ENCODE measurements around the gene FNDC3B. TPM values are rescaled to one million over a fixed set of nuclear protein-coding genes. Genes with fewer than 3 reads are reported as not detected.

The FNDC3B gene
- total and polyA plus RNA-seq, 2 of the 8 experiments (the other 6 are each of a cell fraction or from before 2014, with no cell fraction given) = 14.1 to 44.4 TPM

- Histone ChIP-seq H2BK5ac (ENCODE audit: low read depth, low read length) (no peak overlapping the region), H3K27me3 (replicated peaks in 1 of 4; ENCODE audit: control insufficient read depth in 3 of 4, extremely low read depth in 1 of 4, insufficient read depth in 3 of 4, low read length in 3 of 4) (no peaks in the 10 kb centered on the region), H3K36me3 (ENCODE audit: control insufficient read depth in 2 of 4, insufficient read depth in 4 of 4, low read length in 3 of 4) (peaks cover 3 to 16% (median 9%) of the 10 kb centered on the region in 4 experiments; a peak in 6 of 8 replicates), H3K4ac (replicated peaks; ENCODE audit: insufficient read length, low read depth, low read length) (no peak overlapping the region), H3K4me1 (replicated peaks in 1 of 4; ENCODE audit: control insufficient read depth in 3 of 4, insufficient read depth in 4 of 4, low read length in 3 of 4) (no peaks in the 10 kb centered on the region), H4K91ac (replicated peaks; ENCODE audit: insufficient read length, low read length) (no peak overlapping the region), H3K4me3 (ENCODE audit: extremely low read depth in 1 of 4, insufficient read depth in 2 of 4, low read depth in 3 of 4, low read length in 4 of 4) (no peak overlapping the region), H3K23ac (ENCODE audit: insufficient read length) (no peak overlapping the region), H4K20me1 (replicated peaks in 1 of 2; ENCODE audit: control insufficient read depth in 1 of 2, insufficient read depth in 2 of 2, low read length in 2 of 2) (no peaks in the 10 kb centered on the region), H4K5ac (ENCODE audit: insufficient read length, low read depth, low read length) (no peak overlapping the region), H3K4me2 (ENCODE audit: insufficient read depth in 1 of 2, low read depth in 2 of 2, low read length in 2 of 2) (no peak overlapping the region), H3K18ac (ENCODE audit: extremely low read depth, low read length) (no peak overlapping the region), H2BK20ac (ENCODE audit: low read length) (no peak overlapping the region), H3K9me3 (ENCODE audit: insufficient read depth in 2 of 2, low read depth in 1 of 2, low read length in 1 of 2) (no peaks in the 10 kb centered on the region), H4K8ac (ENCODE audit: extremely low read depth, insufficient read depth, low read length) (no peak overlapping the region), H3K14ac (ENCODE audit: insufficient read length) (no peak overlapping the region), H3K27ac (ENCODE audit: low read depth, low read length) (no peak overlapping the region), H2AK5ac (ENCODE audit: low read depth, low read length) (no peak overlapping the region), H2BK15ac (ENCODE audit: low read length) (no peak overlapping the region), H2BK12ac (ENCODE audit: low read depth, low read length) (no peak overlapping the region), H3K56ac (replicated peaks; ENCODE audit: insufficient read length, low read depth, low read length) (no peak overlapping the region), H3K9ac (replicated peaks in 1 of 4; ENCODE audit: extremely low read depth in 1 of 4, low read depth in 3 of 4, low read length in 3 of 4) (no peak overlapping the region), H2AFZ (ENCODE audit: low read length) (no peak overlapping the region), H3K79me2 (ENCODE audit: control insufficient read depth in 1 of 2, insufficient read depth in 2 of 2, low read length in 2 of 2) (no peaks in the 10 kb centered on the region), H3K23me2 (ENCODE audit: low read depth, low read length) (no peaks in the 10 kb centered on the region), H3K79me1 (ENCODE audit: low read depth, low read length) (no peaks in the 10 kb centered on the region; the same call in 1 of the 2 replicates), H2BK120ac (replicated peaks; ENCODE audit: low read depth, low read length) (no peak overlapping the region)
- ChIA-PET POLR2A (ENCODE audit: partially characterized antibody) (no interaction called here), CTCF (ENCODE audit: partially characterized antibody) (interaction anchor here (0.6 to 1.5 kb wide), 5 partner anchors 10 to 418 kb away, joined by 3 to 5 read pairs (median 4); no protein-coding TSS in a partner anchor)
- WGBS, 2 experiments (ENCODE audit: extremely low coverage in 1 of 2, insufficient coverage in 1 of 2, insufficient read length in 1 of 2, insufficient replicate concordance in 2 of 2, low coverage in 1 of 2, low lambda C conversion rate in 2 of 2, missing lambda C conversion rate in 1 of 2) = 96% methylated on average over 7 of the region's 7 CpGs; no CpG with 5 or more reads in 1 of the 2 experiments
- FAIRE-seq = no peak
- no peak for DNase-seq (ENCODE audit: low read depth in 1 of 2, low spot score in 2 of 2)
- TF ChIP-seq NRF1 (IDR thresholded peaks at IDR 0.05; ENCODE audit: low read depth, low read length) (no peak), EP300 (IDR thresholded peaks at IDR 0.05; ENCODE audit: borderline replicate concordance in 1 of 2, low read depth in 2 of 2, low read length in 2 of 2) (no peak), EZH2 (IDR thresholded peaks at IDR 0.05; ENCODE audit: low read depth, low read length, severe bottlenecking) (no peak), CHD2 (IDR thresholded peaks at IDR 0.05; ENCODE audit: low read length) (no peak), SIRT6 (IDR thresholded peaks at IDR 0.05; ENCODE audit: low read length) (no peak), BCL11A (IDR thresholded peaks at IDR 0.05; ENCODE audit: low read depth in 2 of 2, low read length in 2 of 2) (no peak), RAD21 (IDR thresholded peaks at IDR 0.05 in 1 of 2, conservative IDR thresholded peaks at IDR 0.05 in 1 of 2; ENCODE audit: low read depth in 2 of 2, low read length in 2 of 2) (no peak), SP4 (IDR thresholded peaks at IDR 0.05; ENCODE audit: low read length) (no peak), ATF3 (IDR thresholded peaks at IDR 0.05; ENCODE audit: insufficient read depth, low read depth, low read length) (no peak), SRF (IDR thresholded peaks at IDR 0.05; ENCODE audit: low read depth, low read length) (no peak), POLR2AphosphoS5 (IDR thresholded peaks at IDR 0.05; ENCODE audit: low read depth, low read length) (no peak), POLR2A (IDR thresholded peaks at IDR 0.05; ENCODE audit: control extremely low read depth in 1 of 2, low read depth in 2 of 2, low read length in 2 of 2) (no peak), TAF7 (optimal IDR thresholded peaks at IDR 0.05; ENCODE audit: borderline replicate concordance, low read depth, low read length) (no peak), SP1 (IDR thresholded peaks at IDR 0.05; ENCODE audit: low read depth, low read length) (no peak)
Measured at GRCh38 chr3:172324611-172325203, 285.3 kb downstream of the FNDC3B start.
